Activated CD4-positive, alpha-beta T cell treated with anti-CD3 and anti-CD28 coated beads, Interleukin-2, amount 10 ng/mL, durations not matched to agents 7 days and 5 days (primary cell): Measurements from ENCODE around the gene MYO1G. TPM values are rescaled to one million over a fixed set of nuclear protein-coding genes. Genes with fewer than 3 reads are reported as not detected.

ENCODE experiments used
- CTCF ChIA-PET: fragments of 350-600 bp; sonication (Branson Sonifier 250); formaldehyde crosslinking; loops from one replicate; lab custom pipeline; 2021; ENCODE audit warnings: antibody characterized with exemption; lab: Charles Lee
- POLR2A ChIA-PET: fragments of 350-600 bp; sonication (Branson Sonifier 250); formaldehyde crosslinking; loops from one replicate; lab custom pipeline; 2021; ENCODE audit warnings: antibody characterized with exemption; lab: Charles Lee
- DNase-seq: peaks from one replicate; pipeline ENCODE4 v3.0.0-alpha.2; 2020
- H3K27ac Mint-ChIP-seq: one replicate; pipeline ENCODE4 v1.8.0; 2021; ENCODE audit warnings: mild to moderate bottlenecking, moderate library complexity, mixed read lengths
- H3K27me3 Mint-ChIP-seq: one replicate; pipeline ENCODE4 v1.8.0; 2021; ENCODE audit warnings: mixed read lengths
- H3K36me3 Mint-ChIP-seq: one replicate; pipeline ENCODE4 v1.8.0; 2021; ENCODE audit warnings: low read depth, mixed read lengths
- H3K4me1 Mint-ChIP-seq: one replicate; pipeline ENCODE4 v1.8.0; 2021; ENCODE audit warnings: mixed read lengths
- H3K4me3 Mint-ChIP-seq: one replicate; pipeline ENCODE4 v1.8.0; 2021; ENCODE audit warnings: mild to moderate bottlenecking, moderate library complexity, mixed read lengths
- H3K9me3 Mint-ChIP-seq: one replicate; pipeline ENCODE4 v1.8.0; 2021; ENCODE audit warnings: mixed read lengths
- total RNA-seq, 2 experiments: library from RNA; stranded (reverse); gene quantifications; one replicate each; pipeline ENCODE4 v1.2.3, GENCODE V29; 2021

The MYO1G gene
- total RNA-seq, 2 experiments from 2014 or later: 414 to 457 TPM

DNA sequence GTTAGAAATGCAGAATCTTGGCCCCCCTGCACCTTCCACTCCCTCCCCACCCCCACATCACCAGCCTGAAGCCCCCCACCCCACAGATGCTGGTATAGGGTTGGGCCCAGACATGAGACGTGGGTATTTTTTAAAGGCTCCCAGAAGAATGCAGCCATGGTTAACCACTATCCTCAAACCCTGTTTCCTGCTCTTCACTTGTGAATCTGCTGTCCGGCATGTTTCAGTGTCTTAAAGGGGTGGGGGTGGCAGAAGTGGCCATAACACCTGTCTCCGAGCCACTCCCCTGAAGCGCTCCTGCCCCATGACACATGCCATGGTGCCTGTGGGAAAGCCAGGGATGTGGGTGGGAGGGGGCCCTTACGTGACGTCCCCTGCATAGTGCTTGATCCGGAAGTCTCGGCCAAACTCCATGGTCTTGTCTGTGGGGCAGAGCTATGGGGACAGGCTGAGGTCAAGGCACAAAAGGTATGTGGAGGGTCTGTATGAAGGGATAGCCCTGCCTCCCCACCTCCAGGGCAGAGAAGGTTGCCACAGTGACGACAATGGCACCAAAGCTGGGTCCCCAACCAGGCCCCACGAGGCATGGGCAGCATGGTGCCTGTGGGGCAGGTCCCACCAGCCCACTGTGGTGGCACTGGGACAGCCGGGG lies 9.6 kb downstream of the MYO1G start:
- ChIA-PET POLR2A (no interaction called here), CTCF (interaction anchor here (0.7 to 1.3 kb wide), 2 partner anchors 14 to 166 kb away, joined by 3 read pairs; no protein-coding TSS in a partner anchor)
- Mint-ChIP-seq H3K27ac (peak overlapping the region; percentile 64), H3K4me3 (no peak overlapping the region), H3K27me3 (no peaks in the 10 kb centered on the region), H3K9me3 (no peaks in the 10 kb centered on the region), H3K4me1 (peaks cover 19% of the 10 kb centered on the region), H3K36me3 (peaks cover 51% of the 10 kb centered on the region)
- no peak for DNase-seq

DNA sequence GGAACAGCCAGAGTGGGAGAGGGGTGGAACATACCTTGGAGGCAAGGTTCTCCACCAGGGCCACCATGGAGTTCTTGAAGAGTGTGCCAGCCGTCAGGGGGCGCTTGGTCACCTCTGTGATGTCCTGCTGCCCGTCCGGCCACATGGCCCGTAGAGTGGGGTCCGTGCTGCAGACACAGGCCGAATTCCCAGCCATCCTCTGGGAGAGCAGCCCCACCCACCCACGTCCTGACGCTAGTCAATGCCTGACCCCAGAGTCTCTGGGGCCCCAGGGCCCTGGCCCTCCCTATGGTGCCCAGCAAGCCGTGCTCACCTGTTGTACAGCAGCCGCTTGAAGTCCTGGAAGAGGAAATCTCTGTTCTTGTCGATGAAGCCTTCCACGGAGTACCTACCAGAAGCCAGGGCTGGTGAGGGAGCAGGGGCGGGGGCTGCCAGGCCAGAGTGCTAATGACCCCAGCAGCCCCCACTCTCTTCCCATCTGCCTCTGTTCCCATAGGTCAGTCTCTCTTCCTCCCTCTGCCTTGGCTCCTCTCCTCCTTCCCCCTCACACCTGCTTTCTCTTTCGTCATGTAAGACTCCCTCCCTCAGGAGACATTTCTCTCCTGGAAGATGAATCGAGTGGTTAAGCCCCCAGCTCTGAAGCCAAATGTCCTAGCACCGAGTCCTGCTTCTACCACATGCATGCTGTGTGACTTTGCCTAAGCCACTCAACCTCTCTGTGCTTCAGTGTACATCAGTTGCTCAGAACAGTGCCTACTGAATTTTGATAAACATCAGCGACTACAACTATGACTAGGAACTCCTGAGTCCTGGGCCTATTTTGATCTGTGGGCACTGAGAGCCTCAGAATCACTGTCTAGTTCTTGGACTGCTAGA lies 11.0 kb downstream of the MYO1G start:
- ChIA-PET POLR2A (interaction anchor here (0.9 kb wide), 1 partner anchor 11 kb away, joined by 5 read pairs; no protein-coding TSS in a partner anchor), CTCF (no interaction called here)
- no peak for DNase-seq
- H3K27ac Mint-ChIP-seq: no peak overlapping the region
- no peaks in the 10 kb centered on the region for H3K27me3 Mint-ChIP-seq
- peaks cover 13% of the 10 kb centered on the region for H3K4me1 Mint-ChIP-seq
- peaks cover 50% of the 10 kb centered on the region for H3K36me3 Mint-ChIP-seq
- H3K4me3 Mint-ChIP-seq: no peak overlapping the region
- no peaks in the 10 kb centered on the region for H3K9me3 Mint-ChIP-seq

DNA sequence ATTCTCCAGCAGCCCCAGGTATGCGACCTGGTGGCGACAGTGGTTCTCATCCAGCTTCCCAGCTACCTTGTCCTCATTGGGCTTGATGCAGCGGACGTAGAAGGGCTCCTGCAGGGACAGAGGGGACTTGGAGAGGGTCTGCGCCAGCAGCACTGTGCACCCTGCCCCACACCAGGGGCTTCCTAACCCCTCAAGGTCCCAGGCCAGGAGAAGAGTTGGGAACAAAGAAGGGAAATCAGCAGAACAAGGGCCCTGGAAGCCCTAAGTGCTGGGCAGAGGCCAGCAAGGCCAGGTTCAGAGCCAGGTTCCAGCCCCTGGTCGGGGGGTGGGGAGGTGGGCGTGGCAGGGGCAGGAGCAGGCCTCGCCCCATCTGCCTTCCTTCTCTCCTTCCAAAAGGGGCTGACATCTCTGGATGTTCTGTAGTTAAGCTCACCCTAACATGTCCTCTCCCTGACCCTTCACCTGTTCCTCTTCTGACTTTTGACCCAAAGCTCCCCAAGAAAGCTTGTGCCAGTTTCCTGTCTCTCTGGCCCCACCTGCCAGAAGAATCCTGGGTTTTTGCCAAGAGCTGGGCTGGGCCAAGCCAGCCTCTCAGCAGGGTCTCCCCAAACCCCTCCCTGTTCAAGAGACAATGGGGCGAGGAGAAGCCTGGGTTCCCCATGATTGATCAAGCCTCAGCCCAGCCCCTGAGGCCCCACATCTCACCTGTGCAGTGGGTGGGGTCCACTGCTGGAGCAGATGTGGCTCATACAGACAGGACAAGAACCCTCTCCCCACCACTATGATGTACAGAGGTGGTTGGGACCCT lies 11.9 kb downstream of the MYO1G start:
- no peaks in the 10 kb centered on the region for H3K9me3 Mint-ChIP-seq
- no peak overlapping the region for H3K4me3 Mint-ChIP-seq
- DNase-seq: no peak
- ChIA-PET POLR2A (interaction anchor here (0.6 to 0.9 kb wide), 2 partner anchors 10 to 11 kb away, joined by 3 to 5 read pairs; no protein-coding TSS in a partner anchor), CTCF (interaction anchor here (0.5 kb wide), 1 partner anchor 432 kb away, joined by 5 read pairs; no protein-coding TSS in a partner anchor)
- H3K36me3 Mint-ChIP-seq: peaks cover 45% of the 10 kb centered on the region
- no peaks in the 10 kb centered on the region for H3K27me3 Mint-ChIP-seq
- peak overlapping the region; percentile 25 for H3K27ac Mint-ChIP-seq
- peaks cover 12% of the 10 kb centered on the region for H3K4me1 Mint-ChIP-seq

DNA sequence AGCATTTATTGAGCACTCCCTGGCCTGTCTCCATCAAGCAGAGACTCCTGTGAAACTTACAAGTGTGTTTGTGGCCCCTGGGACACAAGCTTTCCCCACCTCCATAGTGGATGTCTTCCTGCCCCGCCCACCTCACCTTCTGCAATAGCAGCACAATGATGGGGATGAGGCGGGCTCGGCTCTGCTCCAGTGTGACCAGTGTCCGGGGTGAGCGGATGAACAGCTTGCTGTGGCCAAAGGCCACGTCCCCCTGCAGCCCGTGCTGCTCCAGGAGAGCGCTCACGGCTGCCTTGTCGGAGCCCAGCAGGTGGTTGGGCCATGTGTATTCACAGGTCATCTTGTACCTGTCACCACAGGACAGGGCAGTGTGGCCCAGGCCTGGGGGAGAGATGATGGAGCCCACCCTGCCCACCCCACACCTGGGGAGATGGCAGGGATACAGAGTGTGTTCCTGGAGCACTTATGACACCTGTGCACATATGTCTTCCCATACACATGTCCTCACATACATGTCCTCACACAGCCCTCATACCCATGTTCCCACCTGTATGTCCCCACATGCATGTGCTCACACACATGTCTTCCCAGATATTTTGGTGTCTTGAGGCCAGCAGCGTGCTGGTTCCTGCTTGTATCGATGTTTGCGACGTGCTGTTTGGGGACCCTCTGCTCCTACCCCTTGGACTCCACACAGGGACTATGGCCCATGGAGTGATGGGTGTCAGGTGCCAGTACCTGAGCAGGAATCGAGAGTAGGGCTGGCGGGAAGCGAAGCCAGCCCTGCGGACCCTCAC lies 12.7 kb downstream of the MYO1G start:
- no peak for DNase-seq
- no peak overlapping the region for H3K4me3 Mint-ChIP-seq
- ChIA-PET CTCF (interaction anchor here (0.5 kb wide), 1 partner anchor 431 kb away, joined by 5 read pairs; no protein-coding TSS in a partner anchor), POLR2A (interaction anchor here (0.6 kb wide), 1 partner anchor 10 kb away, joined by 3 read pairs; no protein-coding TSS in a partner anchor)
- H3K27me3 Mint-ChIP-seq: no peaks in the 10 kb centered on the region
- H3K36me3 Mint-ChIP-seq: peaks cover 39% of the 10 kb centered on the region
- peaks cover 7% of the 10 kb centered on the region for H3K4me1 Mint-ChIP-seq
- no peaks in the 10 kb centered on the region for H3K9me3 Mint-ChIP-seq
- peak overlapping the region; percentile 48 for H3K27ac Mint-ChIP-seq

DNA sequence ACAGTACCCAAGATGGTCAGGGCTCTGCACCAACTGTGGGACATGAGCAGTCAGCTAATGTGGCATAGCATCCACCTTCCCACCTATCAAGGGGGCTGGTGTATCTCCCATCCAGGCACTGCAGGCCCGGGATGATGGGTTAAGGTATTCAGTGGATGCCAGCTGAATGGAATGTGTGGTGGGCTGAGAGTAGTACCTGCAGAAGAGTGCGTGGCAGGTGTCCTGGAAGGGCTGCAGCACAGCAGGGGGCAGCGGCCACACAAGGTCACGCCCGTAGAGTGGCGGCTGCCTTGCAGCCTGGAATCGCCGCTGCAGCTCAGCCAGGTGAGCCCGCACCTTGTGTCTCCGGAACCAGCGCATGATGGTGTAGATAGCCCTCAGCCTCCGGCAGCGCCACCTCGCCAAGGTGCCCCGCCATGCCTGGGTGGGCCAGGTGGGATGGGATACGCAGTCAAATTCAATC lies 13.3 kb downstream of the MYO1G start:
- no peak overlapping the region for H3K4me3 Mint-ChIP-seq
- ChIA-PET CTCF (no interaction called here), POLR2A (no interaction called here)
- no peak overlapping the region for H3K27ac Mint-ChIP-seq
- DNase-seq: no peak
- H3K4me1 Mint-ChIP-seq: peaks cover 8% of the 10 kb centered on the region
- no peaks in the 10 kb centered on the region for H3K27me3 Mint-ChIP-seq
- peaks cover 37% of the 10 kb centered on the region for H3K36me3 Mint-ChIP-seq
- no peaks in the 10 kb centered on the region for H3K9me3 Mint-ChIP-seq

DNA sequence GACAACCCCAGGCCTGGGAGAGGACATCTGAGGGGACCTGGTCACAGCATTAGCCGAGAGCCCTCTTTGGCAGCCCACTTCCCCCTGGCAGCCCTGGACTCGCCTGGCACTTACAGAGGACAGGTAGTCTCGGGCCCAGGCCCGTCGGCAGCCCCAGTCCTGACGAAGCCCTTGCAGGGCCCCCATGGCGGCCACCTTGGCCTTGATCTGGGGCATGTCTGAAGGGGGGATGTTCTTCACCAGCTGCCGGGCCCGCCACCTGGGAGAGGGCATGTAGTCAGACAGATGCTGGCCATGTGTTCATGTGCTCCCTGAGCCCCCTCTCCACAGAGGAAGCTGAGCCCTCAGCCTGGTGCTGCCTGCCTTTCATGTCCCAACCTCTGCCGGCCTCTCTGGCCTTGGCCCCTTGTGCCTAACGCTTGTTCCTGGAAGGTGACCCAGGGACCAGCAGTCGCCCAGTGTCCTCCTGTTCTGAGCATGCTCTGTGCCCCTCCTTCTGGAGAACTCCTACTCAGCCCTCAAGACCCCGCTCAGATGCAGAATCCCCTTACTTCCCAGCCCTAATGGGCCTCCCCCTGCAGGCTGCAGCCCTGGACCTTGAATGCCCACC lies 13.9 kb downstream of the MYO1G start:
- ChIA-PET POLR2A (no interaction called here), CTCF (interaction anchor here (1.0 to 4.1 kb wide), 4 partner anchors 9 to 170 kb away, joined by 3 to 26 read pairs (median 5); partner anchors contain the start of gene H2AZ2)
- Mint-ChIP-seq H3K4me1 (peaks cover 14% of the 10 kb centered on the region), H3K36me3 (peaks cover 42% of the 10 kb centered on the region), H3K4me3 (no peak overlapping the region), H3K27ac (no peak overlapping the region), H3K27me3 (no peaks in the 10 kb centered on the region), H3K9me3 (no peaks in the 10 kb centered on the region)
- DNase-seq: no peak

DNA sequence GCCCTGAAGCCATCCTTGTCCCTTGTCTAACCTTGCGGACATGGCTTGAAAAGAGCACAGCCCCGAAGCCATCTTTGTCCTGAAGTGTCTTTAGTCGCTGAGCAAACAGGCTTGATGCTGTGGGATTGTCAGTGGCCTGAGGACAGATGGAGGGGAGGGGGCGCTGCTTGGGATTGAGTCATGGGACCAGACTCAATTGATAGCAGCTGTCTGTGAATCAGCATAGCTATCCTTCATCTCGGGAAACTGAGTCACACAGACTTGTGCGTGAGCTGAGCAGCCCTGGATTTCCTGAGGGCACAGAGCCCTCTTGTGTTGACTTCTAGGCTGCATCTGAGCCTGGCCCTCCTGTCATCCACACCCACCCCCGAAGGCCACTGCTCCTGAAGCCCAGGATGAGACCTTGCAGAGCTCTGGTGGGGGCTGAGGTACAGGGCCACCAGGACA lies 14.4 kb downstream of the MYO1G start:
- Mint-ChIP-seq H3K4me1 (peaks cover 19% of the 10 kb centered on the region), H3K9me3 (no peaks in the 10 kb centered on the region), H3K27ac (no peak overlapping the region), H3K4me3 (no peak overlapping the region), H3K27me3 (no peaks in the 10 kb centered on the region), H3K36me3 (peaks cover 44% of the 10 kb centered on the region)
- CTCF ChIA-PET: interaction anchor here (0.8 to 4.1 kb wide), 6 partner anchors 9 to 171 kb away, joined by 3 to 26 read pairs (median 4); partner anchors contain the start of gene H2AZ2
- POLR2A ChIA-PET: no interaction called here
- DNase-seq: no peak

DNA sequence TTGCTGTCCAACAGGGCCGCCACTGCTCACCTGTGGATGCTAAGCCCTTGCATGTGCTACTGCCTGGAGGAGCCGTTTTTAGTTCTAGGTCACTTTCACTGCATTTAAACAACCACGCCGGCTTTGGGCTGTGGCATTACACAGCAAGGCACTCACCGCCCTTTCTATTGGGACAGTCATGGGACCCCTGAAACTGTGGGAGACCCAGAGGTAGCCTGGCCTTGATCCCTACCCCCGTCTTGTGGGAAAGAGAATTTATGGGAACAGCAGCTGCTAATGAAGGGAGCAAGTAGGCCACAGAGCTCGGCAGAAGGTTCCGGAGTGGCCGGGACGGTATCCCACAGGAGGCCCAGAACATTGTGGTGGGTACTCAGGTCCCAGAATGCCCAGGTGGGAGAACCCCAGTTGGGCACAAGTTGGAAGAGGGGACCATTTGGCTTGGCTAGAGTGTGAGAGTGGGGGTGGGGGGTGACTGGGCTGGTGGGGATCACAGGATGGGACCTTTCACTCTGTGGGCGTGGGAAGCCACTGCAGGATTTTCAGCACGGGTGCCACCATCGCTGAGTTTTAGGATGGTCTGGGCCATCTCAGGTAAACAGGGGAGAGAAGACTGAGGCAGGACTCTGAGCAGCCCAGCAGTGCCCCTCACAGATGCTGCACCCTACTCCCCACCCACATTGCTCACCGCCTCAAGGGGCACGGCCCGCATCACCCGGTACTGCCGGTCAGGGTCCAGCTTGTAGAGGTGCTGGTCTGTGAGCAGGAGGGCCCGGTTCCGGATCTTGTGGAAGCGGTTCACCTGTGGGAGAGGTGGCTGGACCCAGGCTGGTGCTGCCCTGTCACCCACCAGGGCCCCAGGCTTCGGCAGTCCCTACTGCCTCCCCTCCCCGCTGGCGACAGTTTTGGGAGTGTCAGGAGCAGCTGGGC lies 15.2 kb downstream of the MYO1G start:
- Mint-ChIP-seq H3K4me1 (peaks cover 25% of the 10 kb centered on the region), H3K4me3 (no peak overlapping the region), H3K9me3 (no peaks in the 10 kb centered on the region), H3K27ac (no peak overlapping the region), H3K36me3 (peaks cover 40% of the 10 kb centered on the region), H3K27me3 (no peaks in the 10 kb centered on the region)
- peak; percentile 6 for DNase-seq
- CTCF ChIA-PET: interaction anchor here (0.8 to 4.1 kb wide), 6 partner anchors 10 to 171 kb away, joined by 3 to 26 read pairs (median 4); partner anchors contain the start of gene H2AZ2
- POLR2A ChIA-PET: interaction anchor here (0.6 kb wide), 1 partner anchor 133 kb away, joined by 3 read pairs; no protein-coding TSS in a partner anchor

DNA sequence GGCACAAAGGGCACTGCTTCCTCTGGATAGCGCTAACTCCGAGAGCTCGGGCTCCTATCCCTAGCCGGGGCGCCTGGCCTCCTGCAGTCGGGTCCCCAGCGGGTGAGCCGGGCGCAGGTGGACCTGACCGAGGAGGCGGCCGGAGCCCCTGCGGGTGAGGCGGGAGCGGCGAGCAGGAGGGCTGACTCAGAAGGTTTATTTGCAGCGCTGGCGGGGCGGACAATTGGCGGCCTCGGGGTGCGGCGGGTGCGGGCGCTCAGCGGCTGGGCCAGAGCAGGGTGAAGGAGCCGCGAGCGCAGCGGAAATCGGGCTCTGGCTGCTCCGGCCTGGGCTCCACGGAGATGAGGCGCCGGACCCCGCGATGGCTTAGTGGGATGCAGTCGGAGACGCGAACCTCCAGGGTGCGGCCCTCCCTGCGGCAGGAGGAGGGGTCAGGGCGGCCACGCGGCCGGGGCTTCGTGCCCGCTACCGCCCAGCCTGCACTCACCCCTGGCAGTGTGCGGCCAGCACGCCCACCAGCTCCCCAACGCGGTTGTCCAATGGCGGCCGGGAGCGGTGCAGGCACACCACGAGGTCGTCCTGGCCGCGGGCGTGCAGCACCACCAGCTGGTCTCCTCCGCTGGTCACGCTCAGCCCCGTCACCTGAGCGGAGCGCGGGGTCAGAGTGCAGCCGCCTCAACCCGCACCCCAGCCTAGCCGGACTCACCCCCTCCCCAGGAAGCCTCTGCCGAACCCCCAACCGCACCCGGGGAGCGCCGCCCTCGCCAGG lies 16.1 kb downstream of the MYO1G start:
- H3K4me3 Mint-ChIP-seq: no peak overlapping the region
- H3K9me3 Mint-ChIP-seq: no peaks in the 10 kb centered on the region
- H3K4me1 Mint-ChIP-seq: peaks cover 19% of the 10 kb centered on the region
- peaks cover 30% of the 10 kb centered on the region for H3K36me3 Mint-ChIP-seq
- DNase-seq: peak; percentile 5
- H3K27me3 Mint-ChIP-seq: no peaks in the 10 kb centered on the region
- CTCF ChIA-PET: interaction anchor here (2.0 to 4.1 kb wide), 2 partner anchors 11 to 115 kb away, joined by 6 to 26 read pairs; partner anchors contain the start of gene H2AZ2
- POLR2A ChIA-PET: interaction anchor here (0.6 kb wide), 1 partner anchor 132 kb away, joined by 3 read pairs; no protein-coding TSS in a partner anchor
- no peak overlapping the region for H3K27ac Mint-ChIP-seq
